ENCODE results near the gene GRK6.
A peak's percentile ranks its signal among the peaks of the same experiment; 100 is the strongest.

The GRK6 gene

DNA sequence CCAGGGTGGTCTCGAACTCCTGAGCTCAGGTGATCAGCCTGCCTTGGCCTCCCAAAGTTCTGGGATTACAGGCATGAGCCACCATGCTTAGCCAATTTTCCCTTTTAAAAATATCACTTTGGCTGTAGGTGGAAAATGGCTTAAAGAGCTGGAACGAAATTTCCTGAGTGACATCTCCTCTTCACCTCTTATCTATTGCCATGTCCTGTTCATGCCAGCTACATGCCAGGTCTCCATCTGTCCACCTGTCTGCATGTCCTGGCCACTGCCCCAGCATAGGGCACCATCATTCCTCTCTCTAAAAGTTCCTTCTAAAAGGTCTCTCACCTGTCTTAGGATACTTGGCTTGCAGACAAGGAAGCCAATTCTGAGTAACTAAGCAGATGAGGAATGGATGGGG, 2.8 kb upstream of the GRK6 start:
- Histone ChIP-seq H3K9me3 (ENCODE audit: low read length) (no peaks in the 10 kb centered on the region), H3K36me3 (ENCODE audit: insufficient read depth, low read length) (no peaks in the 10 kb centered on the region), H3K27me3 (ENCODE audit: insufficient read depth, low read length) (no peaks in the 10 kb centered on the region), H3K4me3 (ENCODE audit: low read length) (no peak overlapping the region), H2AFZ (ENCODE audit: low read depth, low read length) (no peak overlapping the region), H3K4me1 (ENCODE audit: insufficient read depth, low read length) (peaks cover 18% of the 10 kb centered on the region)

DNA sequence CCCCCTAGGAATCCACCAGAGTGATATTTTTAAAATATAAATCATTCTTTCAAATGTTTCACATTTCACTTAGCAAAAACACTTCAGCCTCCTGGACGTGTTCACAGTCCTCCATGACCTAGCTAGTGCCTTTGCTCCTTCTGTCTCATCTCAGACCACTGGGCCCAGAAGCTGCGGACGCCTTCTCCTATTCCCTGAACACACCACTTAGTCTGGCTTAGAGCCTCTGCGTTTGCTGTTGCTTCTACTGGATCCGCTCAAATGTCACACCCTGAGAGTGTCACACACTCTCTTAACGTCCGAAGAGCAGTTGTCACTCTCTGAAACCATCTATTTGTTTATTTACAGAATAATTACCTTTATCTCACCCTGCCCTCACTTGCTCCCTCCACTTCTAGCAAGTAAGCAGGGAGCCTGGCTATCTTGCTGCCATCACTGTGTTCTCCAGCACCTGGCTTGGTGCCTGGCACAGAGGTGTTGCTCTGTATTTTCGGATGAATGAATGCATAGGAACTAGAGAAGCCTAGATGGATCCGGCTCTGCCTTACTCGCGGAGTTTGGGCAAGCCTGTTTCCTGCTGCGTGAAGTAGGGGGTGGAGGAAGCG, 1.2 kb upstream of the GRK6 start:
- no peaks in the 10 kb centered on the region for H3K36me3 ChIP-seq (ENCODE audit: insufficient read depth, low read length)

DNA sequence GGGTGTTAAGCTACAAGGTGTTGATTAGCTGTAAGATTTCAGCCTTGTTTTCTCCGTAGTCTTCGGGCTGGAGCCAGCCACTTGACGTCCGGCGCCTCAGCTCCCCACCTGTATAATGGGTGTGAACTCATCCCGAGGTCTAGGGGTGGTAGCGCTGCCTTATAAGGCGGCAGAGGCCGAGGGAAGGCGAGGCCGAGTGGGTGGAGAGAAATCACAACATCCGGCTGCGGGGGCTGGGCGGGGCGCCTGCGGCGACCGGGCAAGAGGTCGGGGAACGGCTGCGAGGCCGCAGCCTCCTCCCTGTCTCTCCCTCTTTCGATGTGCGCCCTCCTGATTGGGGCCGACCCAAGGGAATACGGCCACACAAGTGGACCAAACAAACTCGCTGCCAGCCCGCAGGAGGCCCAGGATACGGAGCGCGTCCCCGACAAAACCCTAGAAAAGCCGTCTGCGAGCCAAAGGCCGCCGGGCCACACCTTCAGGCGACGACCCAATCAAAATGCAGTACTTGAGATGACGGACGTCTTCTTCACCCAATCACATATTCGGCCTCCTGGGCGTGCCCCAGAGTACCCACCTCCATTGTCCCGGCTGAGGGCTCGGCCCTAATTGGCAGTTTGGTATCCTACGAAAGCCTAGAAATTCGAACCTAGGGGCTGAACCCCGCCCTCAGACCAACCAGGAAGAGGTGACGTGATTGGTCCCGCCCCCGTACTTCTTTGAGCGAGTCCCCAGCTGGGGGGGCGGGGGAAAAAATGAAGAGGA, 493 bp upstream of the GRK6 start:
- Histone ChIP-seq H3K27me3 (ENCODE audit: insufficient read depth, low read length) (no peaks in the 10 kb centered on the region), H2AFZ (ENCODE audit: low read depth, low read length) (peak overlapping the region; percentile 39), H3K4me3 (ENCODE audit: low read length) (peak overlapping the region; percentile 61), H3K9me3 (ENCODE audit: low read length) (no peaks in the 10 kb centered on the region), H3K36me3 (ENCODE audit: insufficient read depth, low read length) (no peaks in the 10 kb centered on the region), H3K4me1 (ENCODE audit: insufficient read depth, low read length) (peaks cover 18% of the 10 kb centered on the region)

More for the DNA sequence above, 1.2 kb upstream of the GRK6 start:
- peaks cover 18% of the 10 kb centered on the region for H3K4me1 ChIP-seq (ENCODE audit: insufficient read depth, low read length)
- H3K9me3 ChIP-seq (ENCODE audit: low read length): no peaks in the 10 kb centered on the region
- H3K4me3 ChIP-seq (ENCODE audit: low read length): peak overlapping the region; percentile 61
- peak overlapping the region; percentile 39 for H2AFZ ChIP-seq (ENCODE audit: low read depth, low read length)
- no peaks in the 10 kb centered on the region for H3K27me3 ChIP-seq (ENCODE audit: insufficient read depth, low read length)

DNA sequence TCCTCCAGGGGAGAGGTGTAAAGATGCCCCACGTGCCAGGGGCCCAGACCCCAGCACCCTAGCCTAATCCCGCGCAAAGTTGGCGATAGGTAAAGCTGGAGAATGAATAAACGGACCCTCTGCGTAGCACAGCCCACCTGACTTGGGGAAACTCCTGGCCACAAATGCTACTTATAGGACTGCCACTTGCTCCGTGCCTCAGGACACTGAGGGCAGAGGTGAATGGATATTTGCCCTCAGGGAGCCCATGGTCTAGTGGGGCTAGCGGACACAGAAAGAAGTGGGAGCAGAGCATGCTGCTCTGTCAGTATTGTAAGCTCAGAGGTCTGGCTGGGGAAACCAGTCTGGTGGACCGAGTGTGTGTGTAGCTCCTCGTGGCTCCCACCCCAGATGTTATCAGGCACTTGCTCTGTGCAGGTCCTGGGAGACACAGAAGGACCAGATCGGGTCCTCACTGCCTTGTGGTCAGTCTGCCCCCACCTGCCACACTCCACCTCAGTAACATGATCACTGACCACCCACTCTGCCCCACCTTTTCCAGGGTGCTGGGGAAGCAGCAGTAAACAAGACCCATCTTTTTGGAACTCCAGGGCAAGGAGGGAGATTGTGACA, 841 bp downstream of the GRK6 start:
- peaks cover 18% of the 10 kb centered on the region for H3K4me1 ChIP-seq (ENCODE audit: insufficient read depth, low read length)
- H3K36me3 ChIP-seq (ENCODE audit: insufficient read depth, low read length): peaks cover 9% of the 10 kb centered on the region
- no peak overlapping the region for H2AFZ ChIP-seq (ENCODE audit: low read depth, low read length)
- no peaks in the 10 kb centered on the region for H3K9me3 ChIP-seq (ENCODE audit: low read length)
- H3K4me3 ChIP-seq (ENCODE audit: low read length): peak overlapping the region; percentile 79
- no peaks in the 10 kb centered on the region for H3K27me3 ChIP-seq (ENCODE audit: insufficient read depth, low read length)

DNA sequence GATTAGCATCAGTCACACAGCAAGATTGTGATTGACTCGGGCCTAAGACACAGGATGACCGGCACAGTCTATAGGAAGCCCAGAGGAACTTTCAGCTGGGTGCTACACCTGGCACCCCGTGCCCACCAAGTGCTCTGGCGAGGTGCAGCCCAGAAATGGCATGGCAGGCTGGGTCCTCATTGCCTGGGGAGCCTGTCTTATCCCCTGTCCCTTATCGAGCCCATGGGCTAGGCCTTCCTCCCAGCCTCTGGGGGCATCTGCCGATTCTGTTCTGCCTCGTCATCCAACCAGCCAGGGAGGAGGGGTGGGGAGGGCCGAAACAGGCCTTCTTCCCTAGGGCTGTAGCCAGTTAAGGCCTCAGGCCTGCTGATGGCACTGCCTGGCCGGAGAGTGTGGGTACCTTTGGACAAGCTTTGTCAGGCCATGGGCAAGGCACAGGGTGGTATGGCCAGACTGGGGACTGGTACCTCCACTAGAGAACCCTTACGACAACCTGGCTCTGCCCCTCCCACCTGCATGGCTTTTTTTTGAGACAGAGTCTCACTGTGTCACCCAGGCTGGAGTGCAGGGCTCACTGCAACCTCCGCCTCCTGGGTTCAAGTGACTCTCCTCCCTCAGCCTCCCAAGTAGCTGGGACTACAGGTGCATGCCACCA, 1.6 kb downstream of the GRK6 start:
- Histone ChIP-seq H3K4me1 (ENCODE audit: insufficient read depth, low read length) (peaks cover 18% of the 10 kb centered on the region), H3K4me3 (ENCODE audit: low read length) (peak overlapping the region; percentile 79), H3K9me3 (ENCODE audit: low read length) (no peaks in the 10 kb centered on the region), H3K27me3 (ENCODE audit: insufficient read depth, low read length) (no peaks in the 10 kb centered on the region), H3K36me3 (ENCODE audit: insufficient read depth, low read length) (peaks cover 16% of the 10 kb centered on the region), H2AFZ (ENCODE audit: low read depth, low read length) (no peak overlapping the region)

DNA sequence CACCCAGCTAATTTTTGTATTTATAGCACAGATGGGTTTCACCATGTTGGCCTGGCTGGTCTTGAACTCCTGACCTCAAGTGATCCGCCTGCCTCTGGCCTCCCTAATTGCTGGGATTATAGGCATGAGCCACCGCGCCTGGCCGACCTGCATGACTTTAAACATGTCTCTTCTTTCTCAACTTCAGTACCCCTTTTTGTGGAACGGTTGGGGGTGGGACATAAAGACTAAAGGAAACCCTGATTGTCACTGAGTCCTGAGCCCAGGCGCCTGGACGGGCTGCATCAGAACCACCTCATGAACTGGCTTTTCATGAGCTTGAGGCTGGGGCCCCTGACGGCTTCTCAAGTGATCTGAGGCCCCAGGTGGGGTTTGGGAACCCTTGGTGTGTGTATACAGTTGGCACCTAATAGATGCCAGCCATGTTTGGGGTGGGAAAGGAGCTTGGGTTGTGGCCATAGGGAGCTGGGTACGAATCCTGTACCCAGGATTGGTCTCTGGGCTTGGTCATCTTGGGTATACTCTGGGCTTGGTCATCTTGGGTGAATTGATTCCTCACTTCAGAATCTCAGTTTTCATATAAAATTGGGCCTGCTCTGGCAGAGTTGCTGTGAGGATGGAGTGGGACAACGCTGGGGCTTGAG, 2.2 kb downstream of the GRK6 start:
- no peaks in the 10 kb centered on the region for H3K27me3 ChIP-seq (ENCODE audit: insufficient read depth, low read length)
- no peaks in the 10 kb centered on the region for H3K9me3 ChIP-seq (ENCODE audit: low read length)
- H2AFZ ChIP-seq (ENCODE audit: low read depth, low read length): no peak overlapping the region
- peaks cover 18% of the 10 kb centered on the region for H3K4me1 ChIP-seq (ENCODE audit: insufficient read depth, low read length)
- H3K4me3 ChIP-seq (ENCODE audit: low read length): no peak overlapping the region
- peaks cover 22% of the 10 kb centered on the region for H3K36me3 ChIP-seq (ENCODE audit: insufficient read depth, low read length)

DNA sequence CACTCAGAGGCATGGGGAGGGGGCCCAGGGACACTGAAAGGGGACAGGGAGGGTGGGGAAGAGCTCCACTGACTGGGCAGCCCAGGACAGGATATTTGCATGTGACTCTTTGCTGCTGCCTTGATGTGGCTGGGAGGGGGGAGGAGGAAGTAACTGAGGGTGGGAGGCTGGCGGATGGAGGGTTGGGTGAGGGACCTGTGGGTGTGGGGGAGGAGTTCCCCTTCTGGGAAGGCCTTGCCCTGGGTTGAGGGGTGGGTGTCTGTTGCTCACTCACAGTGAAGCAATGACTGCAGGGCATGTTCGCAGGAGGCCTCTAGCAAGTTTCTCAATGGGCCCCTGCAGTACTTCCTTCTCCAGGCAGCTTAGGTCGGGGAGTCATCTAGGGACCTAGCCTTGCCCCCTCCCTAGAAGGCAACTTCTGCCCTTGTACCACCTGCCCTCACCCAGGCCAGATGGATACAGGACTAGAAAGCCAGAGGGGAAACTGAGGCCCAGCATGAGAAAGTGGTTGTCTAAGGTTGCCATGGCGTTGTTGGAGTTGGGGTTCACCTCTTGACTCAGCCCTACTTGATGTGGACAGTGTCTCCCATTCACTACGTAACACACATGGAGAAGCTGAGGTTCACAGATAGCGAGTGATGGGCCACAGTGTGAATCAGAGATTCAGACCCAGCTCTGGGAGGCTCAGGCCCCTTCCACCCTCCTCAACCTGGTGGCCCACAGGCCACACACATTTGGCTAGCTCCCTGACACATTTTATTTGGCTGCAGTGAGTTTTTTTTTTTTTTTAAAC, 3.0 kb downstream of the GRK6 start:
- Histone ChIP-seq H3K9me3 (ENCODE audit: low read length) (no peaks in the 10 kb centered on the region), H3K27me3 (ENCODE audit: insufficient read depth, low read length) (no peaks in the 10 kb centered on the region), H2AFZ (ENCODE audit: low read depth, low read length) (no peak overlapping the region), H3K36me3 (ENCODE audit: insufficient read depth, low read length) (peaks cover 29% of the 10 kb centered on the region), H3K4me3 (ENCODE audit: low read length) (no peak overlapping the region), H3K4me1 (ENCODE audit: insufficient read depth, low read length) (peaks cover 18% of the 10 kb centered on the region)

DNA sequence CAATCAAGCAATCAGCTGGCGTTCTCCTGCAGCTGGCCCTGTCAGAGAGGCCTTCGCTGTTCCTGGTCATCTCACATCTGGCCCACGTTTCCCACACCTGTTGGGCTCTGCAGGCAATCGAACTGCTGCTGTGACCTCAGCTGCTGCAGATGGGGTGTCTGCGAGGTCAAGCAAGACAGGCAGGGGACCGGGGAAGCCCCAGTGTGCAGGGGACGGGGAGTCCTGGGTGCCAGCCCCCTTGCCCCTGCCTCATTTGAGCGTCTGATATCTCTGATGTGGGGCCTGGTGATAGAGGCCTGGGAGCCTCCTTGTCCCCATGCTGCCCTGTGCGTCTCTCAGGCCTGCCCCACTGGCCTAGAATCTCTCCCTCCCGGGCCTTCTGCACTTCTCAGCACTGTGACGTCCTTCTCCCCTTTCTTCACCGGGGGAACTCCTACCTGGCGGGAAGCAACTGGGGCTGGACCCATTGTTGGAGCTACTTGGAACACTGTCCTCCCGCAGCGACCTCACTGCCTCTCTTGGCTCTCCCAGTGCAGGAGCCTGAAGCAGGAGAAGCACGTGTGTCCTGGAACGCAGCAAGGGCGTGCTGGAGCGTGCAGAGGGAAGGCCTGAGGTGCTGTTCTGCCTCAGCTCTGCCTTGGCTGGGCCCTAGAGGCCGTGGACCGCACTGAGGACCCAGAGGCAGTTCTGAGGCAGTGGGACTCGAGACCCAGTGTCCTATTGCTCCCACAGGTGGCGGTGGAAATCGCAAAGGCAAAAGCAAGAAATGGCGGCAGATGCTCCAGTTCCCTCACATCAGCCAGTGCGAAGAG, 3.9 kb downstream of the GRK6 start:
- Histone ChIP-seq H3K4me1 (ENCODE audit: insufficient read depth, low read length) (peaks cover 16% of the 10 kb centered on the region), H3K36me3 (ENCODE audit: insufficient read depth, low read length) (peaks cover 34% of the 10 kb centered on the region), H3K27me3 (ENCODE audit: insufficient read depth, low read length) (no peaks in the 10 kb centered on the region), H3K9me3 (ENCODE audit: low read length) (no peaks in the 10 kb centered on the region), H3K4me3 (ENCODE audit: low read length) (no peak overlapping the region), H2AFZ (ENCODE audit: low read depth, low read length) (no peak overlapping the region)

DNA sequence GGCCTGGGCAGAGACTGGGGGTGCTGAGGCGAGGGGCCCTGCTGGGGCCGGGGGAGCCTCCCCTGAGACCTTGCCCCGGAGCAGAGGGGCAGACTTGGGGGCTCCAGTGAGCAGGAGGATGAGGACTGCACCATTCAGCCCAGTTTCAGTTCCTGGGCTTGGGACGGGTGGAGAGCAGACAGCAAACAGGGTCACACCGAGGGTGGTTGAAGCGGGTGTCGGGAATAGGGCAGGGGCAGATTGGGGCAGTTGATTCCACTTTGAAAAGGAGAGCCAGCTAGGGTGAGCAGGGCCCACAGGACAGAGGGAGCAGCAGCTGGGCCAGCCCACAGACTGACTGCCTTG, 4.5 kb downstream of the GRK6 start:
- H3K9me3 ChIP-seq (ENCODE audit: low read length): no peaks in the 10 kb centered on the region
- peaks cover 12% of the 10 kb centered on the region for H3K4me1 ChIP-seq (ENCODE audit: insufficient read depth, low read length)
- H3K36me3 ChIP-seq (ENCODE audit: insufficient read depth, low read length): peaks cover 40% of the 10 kb centered on the region
- H2AFZ ChIP-seq (ENCODE audit: low read depth, low read length): no peak overlapping the region
- H3K27me3 ChIP-seq (ENCODE audit: insufficient read depth, low read length): no peaks in the 10 kb centered on the region
- no peak overlapping the region for H3K4me3 ChIP-seq (ENCODE audit: low read length)

DNA sequence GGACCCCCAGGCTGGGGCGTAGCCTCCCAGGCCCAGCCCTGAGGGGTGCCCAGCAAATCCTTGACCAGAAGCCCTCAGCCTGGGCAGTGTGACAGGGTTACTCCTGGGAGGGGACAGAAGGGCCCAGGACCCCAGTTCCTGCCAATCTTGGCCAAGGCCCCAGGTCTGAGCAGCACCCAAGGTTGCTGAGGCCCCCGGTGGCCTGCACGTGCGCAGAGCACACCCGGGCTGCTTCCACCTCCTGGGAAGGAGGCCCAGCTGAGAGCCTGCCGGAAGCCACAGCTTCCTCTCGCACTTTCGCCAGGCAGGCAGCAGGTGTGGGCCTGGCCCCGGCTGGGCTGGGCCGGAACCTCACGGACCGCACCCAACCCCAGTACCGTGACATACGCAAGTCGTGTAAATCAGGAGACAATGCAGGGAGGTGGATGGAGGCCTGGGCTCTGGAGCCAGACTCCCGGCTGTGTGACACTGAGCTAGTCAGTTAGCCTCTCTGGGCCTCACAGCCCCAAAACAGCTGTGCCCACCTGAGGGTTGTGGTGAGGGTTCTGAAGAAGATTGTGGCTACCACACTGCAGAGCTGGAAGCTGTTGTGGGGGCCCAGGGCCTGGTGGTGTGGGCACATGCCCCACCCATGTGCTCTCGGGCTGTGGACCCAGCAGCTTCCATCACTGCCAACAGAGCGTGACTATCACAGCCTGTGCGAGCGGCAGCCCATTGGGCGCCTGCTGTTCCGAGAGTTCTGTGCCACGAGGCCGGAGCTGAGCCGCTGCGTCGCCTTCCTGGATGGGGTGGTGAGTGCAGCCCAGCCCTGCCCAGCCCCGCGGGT, 5.1 kb downstream of the GRK6 start:
- Histone ChIP-seq H3K4me3 (ENCODE audit: low read length) (no peak overlapping the region), H3K9me3 (ENCODE audit: low read length) (no peaks in the 10 kb centered on the region), H2AFZ (ENCODE audit: low read depth, low read length) (no peak overlapping the region), H3K27me3 (ENCODE audit: insufficient read depth, low read length) (no peaks in the 10 kb centered on the region), H3K36me3 (ENCODE audit: insufficient read depth, low read length) (peaks cover 41% of the 10 kb centered on the region), H3K4me1 (ENCODE audit: insufficient read depth, low read length) (peaks cover 12% of the 10 kb centered on the region)

DNA sequence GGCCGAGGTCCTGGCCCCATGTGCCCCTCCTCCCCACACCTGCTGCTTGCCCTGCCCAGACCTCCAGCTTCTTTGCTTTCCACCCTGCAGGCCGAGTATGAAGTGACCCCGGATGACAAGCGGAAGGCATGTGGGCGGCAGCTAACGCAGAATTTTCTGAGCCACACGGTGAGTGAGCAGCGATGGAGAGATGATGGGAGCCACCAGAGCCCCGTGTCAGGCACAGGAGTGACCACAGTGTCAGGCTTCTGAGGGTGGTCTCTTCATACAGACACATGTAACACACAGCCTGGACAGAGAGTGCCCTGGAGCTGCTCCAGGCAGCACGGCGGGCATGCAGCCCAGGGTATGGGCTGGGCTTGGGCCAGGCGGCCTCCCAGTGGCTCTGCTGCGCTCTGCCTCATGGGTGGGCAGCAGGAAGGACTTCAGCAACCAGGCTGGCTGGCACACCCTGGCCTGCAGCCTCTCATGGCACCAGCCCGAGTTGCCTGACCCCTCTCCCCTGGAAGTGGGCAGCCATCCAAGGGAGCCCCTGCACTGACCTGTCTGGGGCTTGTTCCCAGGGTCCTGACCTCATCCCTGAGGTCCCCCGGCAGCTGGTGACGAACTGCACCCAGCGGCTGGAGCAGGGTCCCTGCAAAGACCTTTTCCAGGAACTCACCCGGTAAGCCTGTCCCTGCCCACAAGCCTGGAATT, 5.8 kb downstream of the GRK6 start:
- Histone ChIP-seq H3K4me3 (ENCODE audit: low read length) (no peak overlapping the region), H2AFZ (ENCODE audit: low read depth, low read length) (no peak overlapping the region), H3K9me3 (ENCODE audit: low read length) (no peaks in the 10 kb centered on the region), H3K27me3 (ENCODE audit: insufficient read depth, low read length) (no peaks in the 10 kb centered on the region), H3K4me1 (ENCODE audit: insufficient read depth, low read length) (peaks cover 9% of the 10 kb centered on the region), H3K36me3 (ENCODE audit: insufficient read depth, low read length) (peaks cover 45% of the 10 kb centered on the region)
